Neural cell (in vitro differentiated cells): ENCODE data around the gene TBRG1.

ENCODE experiments used
- CTCF ChIP-seq: fragments of 450-650 bp; IDR thresholded peaks from 2 replicates; pipeline ENCODE4 v1.5.1; 2014; ENCODE audit warnings: antibody characterized with exemption, mild to moderate bottlenecking, moderate library complexity; ENCODE audit not compliant: poor library complexity, severe bottlenecking
- EZH2 ChIP-seq: fragments of 200-600, 300-800 bp; shearing (Covaris generic), sonication (generic); IDR thresholded peaks from 2 replicates; pipeline ENCODE4 v1.6.1; 2014; ENCODE audit warnings: antibody characterized with exemption, low read length, borderline replicate concordance, mild to moderate bottlenecking; ENCODE audit not compliant: insufficient read depth, poor library complexity, severe bottlenecking
- POLR2AphosphoS5 ChIP-seq: IDR thresholded peaks from 2 replicates; pipeline ENCODE4 v1.6.1; 2012
- TAF1 ChIP-seq: IDR thresholded peaks from 2 replicates; pipeline ENCODE4 v1.6.1; 2012; ENCODE audit warnings: low read depth
- TF ChIP-seq, protein P1 (sequence below): IDR thresholded peaks from 2 replicates; pipeline ENCODE4 v1.6.1; 2012; ENCODE audit warnings: borderline replicate concordance

- TF ChIP-seq POLR2AphosphoS5 (no peak), CTCF (no peak), TAF1 (no peak), EZH2 (no peak)
- TF ChIP-seq, protein P1, sequence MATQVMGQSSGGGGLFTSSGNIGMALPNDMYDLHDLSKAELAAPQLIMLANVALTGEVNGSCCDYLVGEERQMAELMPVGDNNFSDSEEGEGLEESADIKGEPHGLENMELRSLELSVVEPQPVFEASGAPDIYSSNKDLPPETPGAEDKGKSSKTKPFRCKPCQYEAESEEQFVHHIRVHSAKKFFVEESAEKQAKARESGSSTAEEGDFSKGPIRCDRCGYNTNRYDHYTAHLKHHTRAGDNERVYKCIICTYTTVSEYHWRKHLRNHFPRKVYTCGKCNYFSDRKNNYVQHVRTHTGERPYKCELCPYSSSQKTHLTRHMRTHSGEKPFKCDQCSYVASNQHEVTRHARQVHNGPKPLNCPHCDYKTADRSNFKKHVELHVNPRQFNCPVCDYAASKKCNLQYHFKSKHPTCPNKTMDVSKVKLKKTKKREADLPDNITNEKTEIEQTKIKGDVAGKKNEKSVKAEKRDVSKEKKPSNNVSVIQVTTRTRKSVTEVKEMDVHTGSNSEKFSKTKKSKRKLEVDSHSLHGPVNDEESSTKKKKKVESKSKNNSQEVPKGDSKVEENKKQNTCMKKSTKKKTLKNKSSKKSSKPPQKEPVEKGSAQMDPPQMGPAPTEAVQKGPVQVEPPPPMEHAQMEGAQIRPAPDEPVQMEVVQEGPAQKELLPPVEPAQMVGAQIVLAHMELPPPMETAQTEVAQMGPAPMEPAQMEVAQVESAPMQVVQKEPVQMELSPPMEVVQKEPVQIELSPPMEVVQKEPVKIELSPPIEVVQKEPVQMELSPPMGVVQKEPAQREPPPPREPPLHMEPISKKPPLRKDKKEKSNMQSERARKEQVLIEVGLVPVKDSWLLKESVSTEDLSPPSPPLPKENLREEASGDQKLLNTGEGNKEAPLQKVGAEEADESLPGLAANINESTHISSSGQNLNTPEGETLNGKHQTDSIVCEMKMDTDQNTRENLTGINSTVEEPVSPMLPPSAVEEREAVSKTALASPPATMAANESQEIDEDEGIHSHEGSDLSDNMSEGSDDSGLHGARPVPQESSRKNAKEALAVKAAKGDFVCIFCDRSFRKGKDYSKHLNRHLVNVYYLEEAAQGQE: no peak
These were observed 38.9 kb downstream of the TBRG1 start for GRCh38 chr11:124661553-124661952.
